GM19238 (cell line): ENCODE results near the gene CLASP1.

Experiments
- DNase-seq: peaks from one replicate; pipeline ENCODE4 v3.0.0; 2011; ENCODE audit warnings: low spot score; ENCODE audit not compliant: insufficient read length

CLASP1 gene

GRCh38 chr2:121429119-121429903, 220.0 kb downstream of the CLASP1 start:
- DNase-seq, result no peak

- DNase-seq, result no peak
Observed at GRCh38 chr2:121427187-121427689, 222.0 kb downstream of the CLASP1 start.

GRCh38 chr2:121420486-121420885, 228.8 kb downstream of the CLASP1 start:
- DNase-seq, result no peak

GRCh38 chr2:121419081-121419699, 230.1 kb downstream of the CLASP1 start:
- no peak for DNase-seq

- no peak for DNase-seq
Observed at GRCh38 chr2:121418494-121419058, 230.7 kb downstream of the CLASP1 start.

- no peak for DNase-seq
Observed at GRCh38 chr2:121417826-121418225, 231.4 kb downstream of the CLASP1 start.

GRCh38 chr2:121415727-121416126, 233.5 kb downstream of the CLASP1 start:
- DNase-seq, result no peak

- DNase-seq, result no peak
Observed at GRCh38 chr2:121412349-121412748, 236.9 kb downstream of the CLASP1 start.

GRCh38 chr2:121409966-121410365, 239.3 kb downstream of the CLASP1 start:
- DNase-seq, result no peak

GRCh38 chr2:121409388-121409787, 239.9 kb downstream of the CLASP1 start:
- DNase-seq, result no peak

GRCh38 chr2:121408641-121409040, 240.6 kb downstream of the CLASP1 start:
- no peak for DNase-seq

GRCh38 chr2:121405233-121405632, 244.0 kb downstream of the CLASP1 start:
- DNase-seq, result no peak

GRCh38 chr2:121400201-121400600, 249.1 kb downstream of the CLASP1 start:
- no peak for DNase-seq

- DNase-seq, result no peak
Observed at GRCh38 chr2:121398853-121399252, 250.4 kb downstream of the CLASP1 start.

- no peak for DNase-seq
Observed at GRCh38 chr2:121390082-121390692, 259.1 kb downstream of the CLASP1 start.

- DNase-seq, result no peak
Observed at GRCh38 chr2:121388371-121388770, 260.9 kb downstream of the CLASP1 start.

GRCh38 chr2:121387591-121388325, 261.5 kb downstream of the CLASP1 start:
- no peak for DNase-seq

GRCh38 chr2:121386707-121387106, 262.6 kb downstream of the CLASP1 start:
- DNase-seq, result no peak

- DNase-seq, result no peak
Observed at GRCh38 chr2:121386102-121386501, 263.2 kb downstream of the CLASP1 start.

GRCh38 chr2:121382744-121383143, 266.5 kb downstream of the CLASP1 start:
- DNase-seq, result no peak

GRCh38 chr2:121377646-121378045, 271.6 kb downstream of the CLASP1 start:
- DNase-seq, result no peak
